KMS-11 (cell line): ENCODE data around the gene FNDC3B.

Source experiments
- H2AFZ ChIP-seq: fragments of 200-600 bp; sonication (generic); 2 replicates; pipeline ENCODE4 v1.6.1; 2016; ENCODE audit warnings: antibody characterized with exemption, mixed run types, low read depth
- H3K27ac ChIP-seq: fragments of 200-600 bp; sonication (generic); 2 replicates; pipeline ENCODE4 v1.6.1; 2016; ENCODE audit warnings: mild to moderate bottlenecking, mixed run types
- H3K27me3 ChIP-seq: fragments of 200-600 bp; sonication (generic); 2 replicates; pipeline ENCODE4 v1.6.1; 2017; ENCODE audit warnings: mild to moderate bottlenecking, low read depth, mixed run types, moderate library complexity; ENCODE audit not compliant: insufficient read depth
- H3K36me3 ChIP-seq: fragments of 200-600 bp; sonication (generic); 2 replicates; pipeline ENCODE4 v1.6.1; 2017; ENCODE audit warnings: mild to moderate bottlenecking, mixed run types; ENCODE audit not compliant: insufficient read depth
- H3K4me1 ChIP-seq: fragments of 200-600 bp; sonication (generic); 2 replicates; pipeline ENCODE4 v1.6.1; 2016; ENCODE audit warnings: mild to moderate bottlenecking, low read depth, mixed run types; ENCODE audit not compliant: poor library complexity, severe bottlenecking
- H3K4me2 ChIP-seq: fragments of 200-600 bp; sonication (generic); 2 replicates; pipeline ENCODE4 v1.7.0; 2016; ENCODE audit warnings: mild to moderate bottlenecking, mixed run types
- H3K4me3 ChIP-seq: fragments of 200-600 bp; sonication (generic); IDR thresholded peaks from 2 replicates; pipeline ENCODE4 v1.6.1; 2017; ENCODE audit warnings: low read depth, low read length, mixed read lengths; ENCODE audit not compliant: insufficient read depth
- H3K79me2 ChIP-seq: fragments of 200-600 bp; sonication (generic); 2 replicates; pipeline ENCODE4 v1.6.1; 2016; ENCODE audit warnings: low read depth, mixed run types; ENCODE audit not compliant: insufficient read depth
- H3K9ac ChIP-seq: fragments of 200-600 bp; sonication (generic); 2 replicates; pipeline ENCODE4 v1.6.1; 2016; ENCODE audit warnings: mild to moderate bottlenecking, mixed run types
- H4K20me1 ChIP-seq: fragments of 200-600 bp; sonication (generic); 2 replicates; pipeline ENCODE4 v1.6.1; 2016; ENCODE audit warnings: mild to moderate bottlenecking, mixed run types; ENCODE audit not compliant: insufficient read depth
- CTCF ChIP-seq: fragments of 200-600 bp; sonication (generic); conservative IDR thresholded peaks from 2 replicates; pipeline ENCODE4 v1.6.1; 2017; ENCODE audit warnings: low read depth, mild to moderate bottlenecking, antibody characterized with exemption, low read length, moderate library complexity, mixed read lengths

Gene FNDC3B

DNA sequence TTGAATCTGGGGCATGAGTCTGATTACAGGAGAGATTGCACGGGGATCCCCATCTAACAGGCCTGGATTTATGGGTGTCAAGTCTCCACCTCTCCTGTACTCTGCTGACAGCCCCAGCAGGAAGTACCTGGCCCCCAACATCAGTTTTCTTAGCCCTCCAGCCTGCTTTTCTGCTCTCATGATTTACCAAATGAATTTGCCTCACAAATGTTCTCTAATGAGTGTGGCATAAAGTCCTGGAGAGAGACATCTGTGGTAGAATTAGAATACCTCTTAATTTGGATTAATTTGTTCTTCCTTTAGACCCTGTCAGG is 60.1 kb downstream of the FNDC3B start:
- Histone ChIP-seq H3K4me3 (peak overlapping the region; percentile 36), H3K36me3 (no peaks in the 10 kb centered on the region), H2AFZ (no peak overlapping the region), H3K79me2 (peaks cover 84% of the 10 kb centered on the region), H3K27ac (peak overlapping the region; percentile 96), H3K4me1 (peaks cover 100% of the 10 kb centered on the region), H3K9ac (peak overlapping the region; percentile 72), H3K27me3 (no peaks in the 10 kb centered on the region), H3K4me2 (peak overlapping the region; percentile 91), H4K20me1 (no peaks in the 10 kb centered on the region)
- no peak for TF ChIP-seq CTCF

DNA sequence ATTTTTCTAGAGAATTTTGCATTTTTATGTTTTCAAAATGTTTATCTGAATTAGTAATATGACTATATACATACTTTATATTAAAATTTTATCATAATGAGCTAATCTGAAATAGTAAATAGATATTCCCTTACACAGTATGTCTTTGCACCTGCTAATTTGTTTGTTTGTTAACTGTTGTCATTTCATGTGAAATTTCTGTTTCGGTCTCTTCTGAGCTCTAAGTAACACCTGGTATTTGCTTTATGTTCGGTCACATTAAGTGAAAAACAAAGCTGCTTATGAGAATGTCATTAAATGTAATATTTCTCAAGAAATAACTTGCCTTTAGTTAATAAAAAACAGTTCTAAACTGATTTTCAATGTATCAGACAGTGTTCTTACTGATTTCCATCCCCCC is 61.1 kb downstream of the FNDC3B start:
- peak overlapping the region; percentile 91 for H3K4me2 ChIP-seq
- H3K79me2 ChIP-seq = peaks cover 90% of the 10 kb centered on the region
- H3K4me3 ChIP-seq = no peak overlapping the region
- H3K27ac ChIP-seq = peak overlapping the region; percentile 96
- peaks cover 100% of the 10 kb centered on the region for H3K4me1 ChIP-seq
- no peaks in the 10 kb centered on the region for H3K36me3 ChIP-seq
- no peak overlapping the region for H2AFZ ChIP-seq
- no peak for TF ChIP-seq CTCF
- H3K9ac ChIP-seq = peak overlapping the region; percentile 72
- no peaks in the 10 kb centered on the region for H3K27me3 ChIP-seq
- no peaks in the 10 kb centered on the region for H4K20me1 ChIP-seq

- H4K20me1 ChIP-seq = no peaks in the 10 kb centered on the region
- peak overlapping the region; percentile 96 for H3K27ac ChIP-seq
- H3K4me3 ChIP-seq = no peak overlapping the region
- H3K4me1 ChIP-seq = peaks cover 100% of the 10 kb centered on the region
- TF ChIP-seq CTCF = no peak
- H3K4me2 ChIP-seq = peak overlapping the region; percentile 91
- no peaks in the 10 kb centered on the region for H3K36me3 ChIP-seq
- H2AFZ ChIP-seq = no peak overlapping the region
- peaks cover 90% of the 10 kb centered on the region for H3K79me2 ChIP-seq
- H3K27me3 ChIP-seq = no peaks in the 10 kb centered on the region
- H3K9ac ChIP-seq = peak overlapping the region; percentile 72; the same call in 1 of the 2 replicates
These were observed 61.7 kb downstream of the FNDC3B start for GRCh38 chr3:172101107-172101506.

GRCh38 chr3:172102123-172102882 is 62.9 kb downstream of the FNDC3B start:
- Histone ChIP-seq H3K27me3 (no peaks in the 10 kb centered on the region), H3K9ac (peak overlapping the region; percentile 72; the same call in 1 of the 2 replicates), H3K79me2 (peaks cover 86% of the 10 kb centered on the region), H3K36me3 (no peaks in the 10 kb centered on the region), H3K4me3 (no peak overlapping the region), H2AFZ (no peak overlapping the region), H3K4me1 (peaks cover 100% of the 10 kb centered on the region), H4K20me1 (no peaks in the 10 kb centered on the region), H3K27ac (peak overlapping the region; percentile 96), H3K4me2 (peak overlapping the region; percentile 91)
- no peak for TF ChIP-seq CTCF
